ENCODE measurements around the gene PACSIN3. TPM values are rescaled to one million over a fixed set of nuclear protein-coding genes. Genes with fewer than 3 reads are reported as not detected.
A peak's percentile ranks its signal among the peaks of the same experiment; 100 is the strongest.

Gene PACSIN3
- total and polyA plus RNA-seq, 9 donors, result 123 to 239 (median 203) TPM

- Histone ChIP-seq H3K27ac (ENCODE audit: low read length) (no peak overlapping the region), H3K9me3 (replicated peaks; ENCODE audit: control insufficient read depth, low read depth, low read length) (no peaks in the 10 kb centered on the region), H3K4me1 (ENCODE audit: control insufficient read depth, insufficient read depth, low read length) (peaks cover 44% of the 10 kb centered on the region), H3K27me3 (ENCODE audit: control insufficient read depth, insufficient read depth, low read length) (no peaks in the 10 kb centered on the region), H3K4me3 (ENCODE audit: low read length) (no peak overlapping the region), H3K36me3 (ENCODE audit: control insufficient read depth, insufficient read depth, low read length) (peaks cover 25% of the 10 kb centered on the region)
- 82% methylated on average over 16 of the region's 20 CpGs for WGBS (ENCODE audit: insufficient coverage)
- DNase-seq, result no peak
Measured at GRCh38 chr11:47156951-47157350, 29.3 kb downstream of the PACSIN3 start.

- Histone ChIP-seq H3K27ac (ENCODE audit: low read length) (no peak overlapping the region), H3K9me3 (replicated peaks; ENCODE audit: control insufficient read depth, low read depth, low read length) (no peaks in the 10 kb centered on the region), H3K27me3 (ENCODE audit: control insufficient read depth, insufficient read depth, low read length) (no peaks in the 10 kb centered on the region), H3K4me3 (ENCODE audit: low read length) (no peak overlapping the region), H3K4me1 (ENCODE audit: control insufficient read depth, insufficient read depth, low read length) (peaks cover 38% of the 10 kb centered on the region), H3K36me3 (ENCODE audit: control insufficient read depth, insufficient read depth, low read length) (peaks cover 25% of the 10 kb centered on the region)
- 87% methylated on average over 4 of the region's 6 CpGs for WGBS (ENCODE audit: insufficient coverage)
- DNase-seq, result no peak
Measured at GRCh38 chr11:47156333-47156732, 29.9 kb downstream of the PACSIN3 start.

- 100% methylated on average over 1 of the region's 4 CpGs for WGBS (ENCODE audit: insufficient coverage)
- no peak for DNase-seq
- peaks cover 24% of the 10 kb centered on the region for H3K36me3 ChIP-seq (ENCODE audit: control insufficient read depth, insufficient read depth, low read length)
Measured at GRCh38 chr11:47155879-47156278, 30.4 kb downstream of the PACSIN3 start.

GRCh38 chr11:47154616-47155570 lies 31.3 kb downstream of the PACSIN3 start:
- Histone ChIP-seq H3K27ac (ENCODE audit: low read length) (no peak overlapping the region), H3K4me1 (ENCODE audit: control insufficient read depth, insufficient read depth, low read length) (peaks cover 34% of the 10 kb centered on the region), H3K36me3 (ENCODE audit: control insufficient read depth, insufficient read depth, low read length) (peaks cover 21% of the 10 kb centered on the region), H3K27me3 (ENCODE audit: control insufficient read depth, insufficient read depth, low read length) (no peaks in the 10 kb centered on the region), H3K9me3 (replicated peaks; ENCODE audit: control insufficient read depth, low read depth, low read length) (no peaks in the 10 kb centered on the region), H3K4me3 (ENCODE audit: low read length) (no peak overlapping the region)
- no peak for DNase-seq
- 40% methylated on average over 10 of the region's 18 CpGs for WGBS (ENCODE audit: insufficient coverage)

More at GRCh38 chr11:47155879-47156278, 30.4 kb downstream of the PACSIN3 start:
- H3K9me3 ChIP-seq (replicated peaks; ENCODE audit: control insufficient read depth, low read depth, low read length), result no peaks in the 10 kb centered on the region
- H3K4me1 ChIP-seq (ENCODE audit: control insufficient read depth, insufficient read depth, low read length), result peaks cover 33% of the 10 kb centered on the region
- H3K27ac ChIP-seq (ENCODE audit: low read length), result no peak overlapping the region
- H3K27me3 ChIP-seq (ENCODE audit: control insufficient read depth, insufficient read depth, low read length), result no peaks in the 10 kb centered on the region
- H3K4me3 ChIP-seq (ENCODE audit: low read length), result no peak overlapping the region

GRCh38 chr11:47152953-47153950 lies 33.0 kb downstream of the PACSIN3 start:
- Histone ChIP-seq H3K36me3 (ENCODE audit: control insufficient read depth, insufficient read depth, low read length) (peaks cover 15% of the 10 kb centered on the region), H3K4me3 (ENCODE audit: low read length) (no peak overlapping the region), H3K4me1 (ENCODE audit: control insufficient read depth, insufficient read depth, low read length) (peaks cover 51% of the 10 kb centered on the region), H3K9me3 (replicated peaks; ENCODE audit: control insufficient read depth, low read depth, low read length) (no peaks in the 10 kb centered on the region), H3K27me3 (ENCODE audit: control insufficient read depth, insufficient read depth, low read length) (no peaks in the 10 kb centered on the region), H3K27ac (ENCODE audit: low read length) (peak overlapping the region; percentile 80)
- WGBS (ENCODE audit: insufficient coverage), result 66% methylated on average over 3 of the region's 11 CpGs
- peak; percentile 94 for DNase-seq

GRCh38 chr11:47152126-47152952 lies 33.9 kb downstream of the PACSIN3 start:
- 49% methylated on average over 5 of the region's 16 CpGs for WGBS (ENCODE audit: insufficient coverage)
- Histone ChIP-seq H3K9me3 (replicated peaks; ENCODE audit: control insufficient read depth, low read depth, low read length) (no peaks in the 10 kb centered on the region), H3K36me3 (ENCODE audit: control insufficient read depth, insufficient read depth, low read length) (peaks cover 9% of the 10 kb centered on the region), H3K27ac (ENCODE audit: low read length) (peak overlapping the region; percentile 37), H3K4me3 (ENCODE audit: low read length) (no peak overlapping the region), H3K27me3 (ENCODE audit: control insufficient read depth, insufficient read depth, low read length) (no peaks in the 10 kb centered on the region), H3K4me1 (ENCODE audit: control insufficient read depth, insufficient read depth, low read length) (peaks cover 60% of the 10 kb centered on the region)
- DNase-seq, result peak; percentile 51

- WGBS (ENCODE audit: insufficient coverage), result 40% methylated on average over 1 of the region's 2 CpGs
- H3K27me3 ChIP-seq (ENCODE audit: control insufficient read depth, insufficient read depth, low read length), result no peaks in the 10 kb centered on the region
- peaks cover 57% of the 10 kb centered on the region for H3K4me1 ChIP-seq (ENCODE audit: control insufficient read depth, insufficient read depth, low read length)
- no peak for DNase-seq
- no peak overlapping the region for H3K27ac ChIP-seq (ENCODE audit: low read length)
- H3K4me3 ChIP-seq (ENCODE audit: low read length), result no peak overlapping the region
- H3K36me3 ChIP-seq (ENCODE audit: control insufficient read depth, insufficient read depth, low read length), result no peaks in the 10 kb centered on the region
- H3K9me3 ChIP-seq (replicated peaks; ENCODE audit: control insufficient read depth, low read depth, low read length), result no peaks in the 10 kb centered on the region
Measured at GRCh38 chr11:47149782-47150181, 36.5 kb downstream of the PACSIN3 start.

GRCh38 chr11:47148903-47149531 lies 37.2 kb downstream of the PACSIN3 start:
- H3K4me1 ChIP-seq (ENCODE audit: control insufficient read depth, insufficient read depth, low read length), result peaks cover 58% of the 10 kb centered on the region
- 49% methylated on average over 9 of the region's 10 CpGs for WGBS (ENCODE audit: insufficient coverage)
- DNase-seq, result peak; percentile 74

GRCh38 chr11:47148270-47148669 lies 38.0 kb downstream of the PACSIN3 start:
- no peaks in the 10 kb centered on the region for H3K9me3 ChIP-seq (replicated peaks; ENCODE audit: control insufficient read depth, low read depth, low read length)
- H3K27me3 ChIP-seq (ENCODE audit: control insufficient read depth, insufficient read depth, low read length), result no peaks in the 10 kb centered on the region
- peaks cover 55% of the 10 kb centered on the region for H3K4me1 ChIP-seq (ENCODE audit: control insufficient read depth, insufficient read depth, low read length)
- DNase-seq, result no peak
- H3K4me3 ChIP-seq (ENCODE audit: low read length), result no peak overlapping the region
- 79% methylated on average over 4 of the region's 4 CpGs for WGBS (ENCODE audit: insufficient coverage)
- no peak overlapping the region for H3K27ac ChIP-seq (ENCODE audit: low read length)
- no peaks in the 10 kb centered on the region for H3K36me3 ChIP-seq (ENCODE audit: control insufficient read depth, insufficient read depth, low read length)

More at GRCh38 chr11:47148903-47149531, 37.2 kb downstream of the PACSIN3 start:
- H3K27me3 ChIP-seq (ENCODE audit: control insufficient read depth, insufficient read depth, low read length), result no peaks in the 10 kb centered on the region
- H3K36me3 ChIP-seq (ENCODE audit: control insufficient read depth, insufficient read depth, low read length), result no peaks in the 10 kb centered on the region
- H3K9me3 ChIP-seq (replicated peaks; ENCODE audit: control insufficient read depth, low read depth, low read length), result no peaks in the 10 kb centered on the region
- H3K27ac ChIP-seq (ENCODE audit: low read length), result peak overlapping the region; percentile 58
- H3K4me3 ChIP-seq (ENCODE audit: low read length), result no peak overlapping the region
